Erythroblast (primary cell): ENCODE data around the gene SRGAP3.

Experiments
- GATA1 ChIP-seq: IDR thresholded peaks from 2 replicates; pipeline ENCODE4 v1.6.1; 2011; ENCODE audit warnings: low read depth, mild to moderate bottlenecking, control low read depth, low read length, moderate library complexity
- POLR2A ChIP-seq: IDR thresholded peaks from 2 replicates; pipeline ENCODE4 v1.6.1; 2011; ENCODE audit warnings: mild to moderate bottlenecking, low read length

GRCh38 chr3:9266716-9267115 is 17.3 kb upstream of the SRGAP3 start:
- no peak for TF ChIP-seq POLR2A
- no peak for TF ChIP-seq GATA1
